Measurements from ENCODE around the gene DGKA.

DGKA gene

DNA sequence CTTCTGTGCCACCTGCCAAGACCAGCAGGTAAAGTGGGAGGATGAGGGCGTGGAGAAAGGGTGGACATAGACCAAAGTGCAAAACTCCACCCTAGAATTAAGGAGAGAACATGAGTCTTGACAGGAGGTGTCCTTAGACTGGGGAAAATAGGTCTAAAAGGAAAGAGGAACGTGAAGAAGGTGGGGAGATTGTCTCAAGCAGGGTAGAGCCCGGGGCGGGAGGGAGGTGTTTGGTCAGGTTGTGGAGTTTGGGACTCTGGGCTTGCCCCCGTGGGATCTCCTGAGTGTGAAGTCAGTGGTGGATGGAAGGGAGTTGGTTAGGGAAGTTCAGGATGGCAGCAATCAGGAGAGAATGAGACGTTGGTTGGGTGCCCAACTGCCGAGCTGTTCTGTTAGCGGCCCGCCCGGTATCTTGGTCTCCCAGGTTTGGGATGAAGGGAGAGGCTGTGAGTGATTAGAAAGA is 386 bp downstream of the DGKA start (continued):
- TF ChIP-seq PATZ1 (tag by site-specific recombination; IDR thresholded peaks at IDR 0.05) (no peak), ZNF341 (tag by site-specific recombination; IDR thresholded peaks at IDR 0.05; ENCODE audit: low read depth) (peak; percentile 64), ZNF561 (tag by site-specific recombination; IDR thresholded peaks at IDR 0.05; ENCODE audit: borderline replicate concordance) (no peak)
- TF ChIP-seq, protein P1, sequence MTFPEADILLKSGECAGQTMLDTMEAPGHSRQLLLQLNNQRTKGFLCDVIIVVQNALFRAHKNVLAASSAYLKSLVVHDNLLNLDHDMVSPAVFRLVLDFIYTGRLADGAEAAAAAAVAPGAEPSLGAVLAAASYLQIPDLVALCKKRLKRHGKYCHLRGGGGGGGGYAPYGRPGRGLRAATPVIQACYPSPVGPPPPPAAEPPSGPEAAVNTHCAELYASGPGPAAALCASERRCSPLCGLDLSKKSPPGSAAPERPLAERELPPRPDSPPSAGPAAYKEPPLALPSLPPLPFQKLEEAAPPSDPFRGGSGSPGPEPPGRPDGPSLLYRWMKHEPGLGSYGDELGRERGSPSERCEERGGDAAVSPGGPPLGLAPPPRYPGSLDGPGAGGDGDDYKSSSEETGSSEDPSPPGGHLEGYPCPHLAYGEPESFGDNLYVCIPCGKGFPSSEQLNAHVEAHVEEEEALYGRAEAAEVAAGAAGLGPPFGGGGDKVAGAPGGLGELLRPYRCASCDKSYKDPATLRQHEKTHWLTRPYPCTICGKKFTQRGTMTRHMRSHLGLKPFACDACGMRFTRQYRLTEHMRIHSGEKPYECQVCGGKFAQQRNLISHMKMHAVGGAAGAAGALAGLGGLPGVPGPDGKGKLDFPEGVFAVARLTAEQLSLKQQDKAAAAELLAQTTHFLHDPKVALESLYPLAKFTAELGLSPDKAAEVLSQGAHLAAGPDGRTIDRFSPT (tag by site-specific recombination; IDR thresholded peaks at IDR 0.05): no peak

- H3K36me3 ChIP-seq (ENCODE audit: control insufficient read depth in 2 of 2, insufficient read depth in 1 of 2, low read length in 2 of 2): no peaks in the 10 kb centered on the region
- ChIA-PET CTCF (interaction anchor here (0.6 to 1.3 kb wide), 4 partner anchors 9 to 194 kb away, joined by 3 to 5 read pairs (median 4); no protein-coding TSS in a partner anchor), POLR2A (interaction anchor here (0.5 to 2.1 kb wide), 4 partner anchors 42 to 217 kb away, joined by 3 to 13 read pairs (median 8); partner anchors contain the start of genes DNAJC14 and RAB5B)
- peaks cover 4% of the 10 kb centered on the region; the same call in 1 of the 2 replicates for H3K4me1 ChIP-seq (ENCODE audit: control insufficient read depth, insufficient read depth, low read length)
- H3K4me3 ChIP-seq (ENCODE audit: low read depth, low read length): peak overlapping the region; percentile 58
- H3K9me3 ChIP-seq (ENCODE audit: control insufficient read depth, insufficient read depth, low read depth, low read length): no peaks in the 10 kb centered on the region
- H3K27ac ChIP-seq (ENCODE audit: extremely low read depth, low read depth, low read length): no peak overlapping the region; the same call in 1 of the 2 replicates
- TF ChIP-seq, protein P2, sequence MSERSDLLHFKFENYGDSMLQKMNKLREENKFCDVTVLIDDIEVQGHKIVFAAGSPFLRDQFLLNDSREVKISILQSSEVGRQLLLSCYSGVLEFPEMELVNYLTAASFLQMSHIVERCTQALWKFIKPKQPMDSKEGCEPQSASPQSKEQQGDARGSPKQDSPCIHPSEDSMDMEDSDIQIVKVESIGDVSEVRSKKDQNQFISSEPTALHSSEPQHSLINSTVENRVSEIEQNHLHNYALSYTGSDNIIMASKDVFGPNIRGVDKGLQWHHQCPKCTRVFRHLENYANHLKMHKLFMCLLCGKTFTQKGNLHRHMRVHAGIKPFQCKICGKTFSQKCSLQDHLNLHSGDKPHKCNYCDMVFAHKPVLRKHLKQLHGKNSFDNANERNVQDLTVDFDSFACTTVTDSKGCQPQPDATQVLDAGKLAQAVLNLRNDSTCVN (tag by site-specific recombination; optimal IDR thresholded peaks at IDR 0.05): peak; percentile 37
- TF ChIP-seq ZNF398 (tag by site-specific recombination; IDR thresholded peaks at IDR 0.05) (0 out of 2 replicates have a peak, but pooled peaks have one; percentile 5), ZSCAN16 (tag by site-specific recombination; IDR thresholded peaks at IDR 0.05) (no peak), ZNF501 (tag by site-specific recombination; IDR thresholded peaks at IDR 0.05) (0 out of 2 replicates have a peak, but pooled peaks have one; percentile 20), ZBTB6 (tag by site-specific recombination; IDR thresholded peaks at IDR 0.05) (peak; percentile 99), ZBTB8A (tag by site-specific recombination; IDR thresholded peaks at IDR 0.05) (peak; percentile 45; the same call in 1 of the 2 replicates), PATZ1 (tag by site-specific recombination; IDR thresholded peaks at IDR 0.05) (0 out of 2 replicates have a peak, but pooled peaks have one; percentile 35), ZNF335 (tag by site-specific recombination; conservative IDR thresholded peaks at IDR 0.05) (peak; percentile 87), ZNF530 (tag by site-specific recombination; IDR thresholded peaks at IDR 0.05; ENCODE audit: low read depth) (no peak), ZNF366 (tag by site-specific recombination; conservative IDR thresholded peaks at IDR 0.05) (no peak; the same call in 1 of the 2 replicates)
- TF ChIP-seq, protein P3, sequence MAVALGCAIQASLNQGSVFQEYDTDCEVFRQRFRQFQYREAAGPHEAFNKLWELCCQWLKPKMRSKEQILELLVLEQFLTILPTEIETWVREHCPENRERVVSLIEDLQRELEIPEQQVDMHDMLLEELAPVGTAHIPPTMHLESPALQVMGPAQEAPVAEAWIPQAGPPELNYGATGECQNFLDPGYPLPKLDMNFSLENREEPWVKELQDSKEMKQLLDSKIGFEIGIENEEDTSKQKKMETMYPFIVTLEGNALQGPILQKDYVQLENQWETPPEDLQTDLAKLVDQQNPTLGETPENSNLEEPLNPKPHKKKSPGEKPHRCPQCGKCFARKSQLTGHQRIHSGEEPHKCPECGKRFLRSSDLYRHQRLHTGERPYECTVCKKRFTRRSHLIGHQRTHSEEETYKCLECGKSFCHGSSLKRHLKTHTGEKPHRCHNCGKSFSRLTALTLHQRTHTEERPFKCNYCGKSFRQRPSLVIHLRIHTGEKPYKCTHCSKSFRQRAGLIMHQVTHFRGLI (tag by site-specific recombination; IDR thresholded peaks at IDR 0.05): peak; percentile 68; the same call in 1 of the 2 replicates
- TF ChIP-seq, protein P4, sequence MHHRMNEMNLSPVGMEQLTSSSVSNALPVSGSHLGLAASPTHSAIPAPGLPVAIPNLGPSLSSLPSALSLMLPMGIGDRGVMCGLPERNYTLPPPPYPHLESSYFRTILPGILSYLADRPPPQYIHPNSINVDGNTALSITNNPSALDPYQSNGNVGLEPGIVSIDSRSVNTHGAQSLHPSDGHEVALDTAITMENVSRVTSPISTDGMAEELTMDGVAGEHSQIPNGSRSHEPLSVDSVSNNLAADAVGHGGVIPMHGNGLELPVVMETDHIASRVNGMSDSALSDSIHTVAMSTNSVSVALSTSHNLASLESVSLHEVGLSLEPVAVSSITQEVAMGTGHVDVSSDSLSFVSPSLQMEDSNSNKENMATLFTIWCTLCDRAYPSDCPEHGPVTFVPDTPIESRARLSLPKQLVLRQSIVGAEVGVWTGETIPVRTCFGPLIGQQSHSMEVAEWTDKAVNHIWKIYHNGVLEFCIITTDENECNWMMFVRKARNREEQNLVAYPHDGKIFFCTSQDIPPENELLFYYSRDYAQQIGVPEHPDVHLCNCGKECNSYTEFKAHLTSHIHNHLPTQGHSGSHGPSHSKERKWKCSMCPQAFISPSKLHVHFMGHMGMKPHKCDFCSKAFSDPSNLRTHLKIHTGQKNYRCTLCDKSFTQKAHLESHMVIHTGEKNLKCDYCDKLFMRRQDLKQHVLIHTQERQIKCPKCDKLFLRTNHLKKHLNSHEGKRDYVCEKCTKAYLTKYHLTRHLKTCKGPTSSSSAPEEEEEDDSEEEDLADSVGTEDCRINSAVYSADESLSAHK (tag by site-specific recombination; IDR thresholded peaks at IDR 0.05): peak; percentile 79
These were observed 1.0 kb downstream of the DGKA start for GRCh38 chr12:55931780-55932550.
